Skeletal muscle satellite cell (primary cell): Measurements from ENCODE around the gene CSNK1G1.
"Not testable (repeated sequence)": the region's sequence is repeated elsewhere in the genome, so short reads cannot be mapped to it uniquely, and the experiment has no call there.

ENCODE experiments used
- H3K27me3 ChIP-seq: 2 replicates; pipeline ENCODE4 v1.7.0; 2013; ENCODE audit warnings: low read length; ENCODE audit not compliant: control insufficient read depth, insufficient read depth
- H3K36me3 ChIP-seq: 2 replicates; pipeline ENCODE4 v1.7.0; 2013; ENCODE audit warnings: mild to moderate bottlenecking, control low read depth, low read length; ENCODE audit not compliant: insufficient read depth
- H3K4me1 ChIP-seq: 2 replicates; pipeline ENCODE4 v1.7.0; 2013; ENCODE audit warnings: low read length; ENCODE audit not compliant: control insufficient read depth, insufficient read depth
- H3K4me2 ChIP-seq: 2 replicates; pipeline ENCODE4 v1.7.0; 2013; ENCODE audit warnings: mild to moderate bottlenecking, low read length
- H3K4me3 ChIP-seq: 2 replicates; pipeline ENCODE4 v1.7.0; 2013; ENCODE audit warnings: low read length
- H3K9ac ChIP-seq: 2 replicates; pipeline ENCODE4 v1.7.0; 2013; ENCODE audit warnings: mild to moderate bottlenecking, low read depth, low read length, moderate library complexity
- H3K9me3 ChIP-seq: replicated peaks from 2 replicates; pipeline ENCODE4 v1.7.0; 2013; ENCODE audit warnings: mild to moderate bottlenecking, control low read depth, low read length

Gene CSNK1G1

GRCh38 chr15:64233299-64233698 lies 122.7 kb downstream of the CSNK1G1 start:
- Histone ChIP-seq H3K4me3 (no peak overlapping the region), H3K36me3 (no peaks in the 10 kb centered on the region), H3K27me3 (no peaks in the 10 kb centered on the region), H3K4me2 (no peak overlapping the region), H3K9me3 (no peaks in the 10 kb centered on the region), H3K9ac (no peak overlapping the region), H3K4me1 (peaks cover 16% of the 10 kb centered on the region)

- Histone ChIP-seq H3K4me3 (no peak overlapping the region), H3K9me3 (no peaks in the 10 kb centered on the region), H3K9ac (no peak overlapping the region)
These were observed 123.6 kb downstream of the CSNK1G1 start for GRCh38 chr15:64232400-64232799.

GRCh38 chr15:64229129-64229724 lies 126.7 kb downstream of the CSNK1G1 start:
- H3K9me3 ChIP-seq: no peaks in the 10 kb centered on the region
- H3K4me1 ChIP-seq: peaks cover 27% of the 10 kb centered on the region
- H3K4me2 ChIP-seq: no peak overlapping the region
- H3K27me3 ChIP-seq: no peaks in the 10 kb centered on the region
- no peak overlapping the region for H3K9ac ChIP-seq
- H3K36me3 ChIP-seq: no peaks in the 10 kb centered on the region
- no peak overlapping the region for H3K4me3 ChIP-seq

More at GRCh38 chr15:64232400-64232799, 123.6 kb downstream of the CSNK1G1 start:
- H3K27me3 ChIP-seq: no peaks in the 10 kb centered on the region
- H3K4me2 ChIP-seq: peak overlapping the region; percentile 34
- H3K36me3 ChIP-seq: no peaks in the 10 kb centered on the region
- peaks cover 16% of the 10 kb centered on the region for H3K4me1 ChIP-seq

- Histone ChIP-seq H3K4me3 (no peak overlapping the region), H3K36me3 (no peaks in the 10 kb centered on the region), H3K9me3 (no peaks in the 10 kb centered on the region), H3K4me2 (no peak overlapping the region), H3K4me1 (peaks cover 13% of the 10 kb centered on the region), H3K9ac (no peak overlapping the region), H3K27me3 (no peaks in the 10 kb centered on the region)
These were observed 130.2 kb downstream of the CSNK1G1 start for GRCh38 chr15:64225804-64226203.

GRCh38 chr15:64224511-64224910 lies 131.5 kb downstream of the CSNK1G1 start:
- Histone ChIP-seq H3K9me3 (no peaks in the 10 kb centered on the region), H3K4me1 (peaks cover 13% of the 10 kb centered on the region), H3K9ac (peak overlapping the region; percentile 36), H3K36me3 (no peaks in the 10 kb centered on the region), H3K4me3 (no peak overlapping the region), H3K4me2 (peak overlapping the region; percentile 30), H3K27me3 (no peaks in the 10 kb centered on the region)

GRCh38 chr15:64223882-64224281 lies 132.1 kb downstream of the CSNK1G1 start:
- H3K4me1 ChIP-seq: peaks cover 13% of the 10 kb centered on the region

GRCh38 chr15:64222573-64223366 lies 133.2 kb downstream of the CSNK1G1 start:
- Histone ChIP-seq H3K27me3 (no peaks in the 10 kb centered on the region), H3K4me3 (no peak overlapping the region), H3K4me2 (no peak overlapping the region), H3K9ac (no peak overlapping the region), H3K36me3 (no peaks in the 10 kb centered on the region), H3K9me3 (no peaks in the 10 kb centered on the region), H3K4me1 (peaks cover 13% of the 10 kb centered on the region)

More at GRCh38 chr15:64223882-64224281, 132.1 kb downstream of the CSNK1G1 start:
- H3K36me3 ChIP-seq: no peaks in the 10 kb centered on the region
- H3K4me3 ChIP-seq: no peak overlapping the region
- peak overlapping the region; percentile 36 for H3K9ac ChIP-seq
- H3K4me2 ChIP-seq: no peak overlapping the region
- no peaks in the 10 kb centered on the region for H3K9me3 ChIP-seq
- H3K27me3 ChIP-seq: no peaks in the 10 kb centered on the region

- H3K27me3 ChIP-seq, H3K9ac ChIP-seq, H3K4me2 ChIP-seq, H3K4me3 ChIP-seq, H3K36me3 ChIP-seq, H3K9me3 ChIP-seq: not testable (repeated sequence)
- H3K4me1 ChIP-seq: peaks cover 13% of the 10 kb centered on the region
These were observed 134.1 kb downstream of the CSNK1G1 start for GRCh38 chr15:64221911-64222310.

- H3K36me3 ChIP-seq: peaks cover 14% of the 10 kb centered on the region
- not testable (repeated sequence) for H3K27me3 ChIP-seq, H3K9ac ChIP-seq, H3K4me2 ChIP-seq, H3K4me1 ChIP-seq, H3K4me3 ChIP-seq, H3K9me3 ChIP-seq
These were observed 138.6 kb downstream of the CSNK1G1 start for GRCh38 chr15:64217429-64217750.

GRCh38 chr15:64216730-64217428 lies 139.1 kb downstream of the CSNK1G1 start:
- Histone ChIP-seq H3K27me3 (no peaks in the 10 kb centered on the region), H3K4me3 (no peak overlapping the region), H3K9ac (no peak overlapping the region), H3K9me3 (no peaks in the 10 kb centered on the region), H3K4me2 (no peak overlapping the region), H3K4me1 (no peaks in the 10 kb centered on the region), H3K36me3 (peaks cover 14% of the 10 kb centered on the region)

- Histone ChIP-seq H3K4me1 (no peaks in the 10 kb centered on the region), H3K36me3 (peaks cover 14% of the 10 kb centered on the region), H3K9me3 (no peaks in the 10 kb centered on the region), H3K4me2 (no peak overlapping the region), H3K4me3 (no peak overlapping the region), H3K27me3 (no peaks in the 10 kb centered on the region), H3K9ac (no peak overlapping the region)
These were observed 139.8 kb downstream of the CSNK1G1 start for GRCh38 chr15:64216196-64216595.
